Testis (tissue), 3 donors: ENCODE data around the gene SLC4A2. TPM values are rescaled to one million over a fixed set of nuclear protein-coding genes. Genes with fewer than 3 reads are reported as not detected.
"Not testable (repeated sequence)": the region's sequence is repeated elsewhere in the genome, so short reads cannot be mapped to it uniquely, and the experiment has no call there.

Source experiments
- DNase-seq: peaks from one replicate; pipeline ENCODE4 v3.0.0-alpha.2; 2019
- H3K27ac ChIP-seq, 2 donors: fragments of 200-600 bp; sonication (generic); one replicate each; pipeline ENCODE4 v1.5.1; 2019
- H3K27me3 ChIP-seq: fragments of 200-600 bp; sonication (generic); one replicate; pipeline ENCODE4 v1.5.1; 2019
- H3K36me3 ChIP-seq: fragments of 200-600 bp; sonication (generic); one replicate; pipeline ENCODE4 v1.5.1; 2017; ENCODE audit warnings: low read depth; ENCODE audit errors: missing control alignments
- H3K4me1 ChIP-seq: fragments of 200-600 bp; sonication (generic); one replicate; pipeline ENCODE4 v1.5.1; 2019
- H3K4me3 ChIP-seq, 2 donors: fragments of 200-600 bp; sonication (generic); one replicate each; pipeline ENCODE4 v1.5.1; 2017 to 2019
- H3K9me3 ChIP-seq: fragments of 200-600 bp; sonication (generic); one replicate; pipeline ENCODE4 v1.5.1; 2017
- POLR2A ChIP-seq: fragments of 450-650 bp; IDR thresholded peaks from one replicate; pipeline ENCODE4 v1.6.1; 2017; ENCODE audit warnings: antibody characterized with exemption, mild to moderate bottlenecking, moderate library complexity
- WGBS, 2 donors: methylation state at CpG; one replicate each; pipeline ENCODE4 v1.1.5; 2018; 5-methylcytosine and 5-hydroxymethylcytosine counted together
- intact Hi-C: fragments of 100-400 bp; cut with DNase I; formaldehyde crosslinking; loops from one replicate; pipeline ENCODE4 v1.15.1; 2023; ENCODE audit warnings: low total_unique reads
- polyA plus RNA-seq: library from polyadenylated mRNA; stranded (reverse); fragments of 350-450 nt; fragmentation: Illumina TruSeq; extraction: RNeasy Lipid Tissue Mini Kit (QIAGEN cat#74804); gene quantifications from one replicate; pipeline ENCODE4 v1.2.3, GENCODE V29; 2014; ENCODE audit warnings: low read depth, low replicate concordance; ENCODE audit not compliant: insufficient read depth
- total RNA-seq, 2 donors: library from RNA; depleted of rRNA; stranded (reverse); fragments of >200 nt; gene quantifications; one replicate each; pipeline ENCODE4 v1.2.3, GENCODE V29; 2016
- TF ChIP-seq, protein P1 (sequence below), 3 experiments: fragments of 450-650 bp in 2 of 3; fragments of 200-600 bp in 1 of 3; sonication (generic) in 1 of 3; IDR thresholded peaks; one replicate each; pipeline ENCODE4 v1.5.1; 2016 to 2019; ENCODE audit warnings: antibody characterized with exemption in 3 of 3, mild to moderate bottlenecking in 2 of 3, moderate library complexity in 1 of 3

SLC4A2 gene
- total and polyA plus RNA-seq, 3 donors from 2014 or later: 68.9 to 153 (median 147) TPM

DNA sequence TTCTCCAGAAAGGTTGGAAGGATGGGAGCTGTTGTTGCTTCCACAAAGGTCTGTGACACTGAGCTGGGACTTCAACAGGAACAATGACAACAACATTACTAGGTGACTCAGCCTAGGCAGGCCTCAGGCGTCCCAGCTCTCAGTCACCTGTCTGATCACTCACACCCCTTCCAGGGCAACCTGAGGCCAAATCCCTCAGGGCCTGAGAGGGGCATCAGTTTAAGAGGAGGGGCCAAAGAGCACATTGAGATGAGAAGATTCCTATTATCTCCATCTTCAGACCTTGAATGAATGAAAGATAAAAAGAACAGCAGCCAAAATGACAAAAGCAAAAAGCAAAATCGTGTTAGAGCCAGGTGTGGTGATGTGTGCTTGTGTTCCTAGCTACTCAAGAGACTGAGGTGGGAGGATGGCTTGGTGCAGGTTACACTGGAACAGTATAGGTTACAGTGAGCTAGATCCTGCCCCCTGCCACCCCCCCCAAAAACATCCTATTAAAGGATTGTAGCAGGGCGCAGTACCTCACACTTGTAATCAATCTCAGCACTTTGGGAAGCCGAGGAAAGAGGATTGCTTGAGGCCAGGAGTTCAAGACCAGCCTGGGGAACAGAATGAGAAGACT is 34.8 kb upstream of the SLC4A2 start, which contains the start of gene ATG9B:
Gene ATG9B (minus strand): TSS at position 60 of the 622 bp plus-strand sequence. CDS start 71 bp downstream, outside the sequence.
- WGBS, 2 donors: 76 to 78% methylated on average over 4 of the region's 4 CpGs
- Histone ChIP-seq H3K4me1 (peaks cover 7% of the 10 kb centered on the region), H3K9me3 (no peaks in the 10 kb centered on the region), H3K4me3 (no peak within 1 kb of the TSS), H3K27me3 (no peaks in the 10 kb centered on the region), H3K36me3 (no peaks in the 10 kb centered on the region), H3K27ac (no peak within 1 kb of the TSS)
- DNase-seq: no peak
- TF ChIP-seq, protein P1, sequence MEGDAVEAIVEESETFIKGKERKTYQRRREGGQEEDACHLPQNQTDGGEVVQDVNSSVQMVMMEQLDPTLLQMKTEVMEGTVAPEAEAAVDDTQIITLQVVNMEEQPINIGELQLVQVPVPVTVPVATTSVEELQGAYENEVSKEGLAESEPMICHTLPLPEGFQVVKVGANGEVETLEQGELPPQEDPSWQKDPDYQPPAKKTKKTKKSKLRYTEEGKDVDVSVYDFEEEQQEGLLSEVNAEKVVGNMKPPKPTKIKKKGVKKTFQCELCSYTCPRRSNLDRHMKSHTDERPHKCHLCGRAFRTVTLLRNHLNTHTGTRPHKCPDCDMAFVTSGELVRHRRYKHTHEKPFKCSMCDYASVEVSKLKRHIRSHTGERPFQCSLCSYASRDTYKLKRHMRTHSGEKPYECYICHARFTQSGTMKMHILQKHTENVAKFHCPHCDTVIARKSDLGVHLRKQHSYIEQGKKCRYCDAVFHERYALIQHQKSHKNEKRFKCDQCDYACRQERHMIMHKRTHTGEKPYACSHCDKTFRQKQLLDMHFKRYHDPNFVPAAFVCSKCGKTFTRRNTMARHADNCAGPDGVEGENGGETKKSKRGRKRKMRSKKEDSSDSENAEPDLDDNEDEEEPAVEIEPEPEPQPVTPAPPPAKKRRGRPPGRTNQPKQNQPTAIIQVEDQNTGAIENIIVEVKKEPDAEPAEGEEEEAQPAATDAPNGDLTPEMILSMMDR (IDR thresholded peaks at IDR 0.05): no peak
- intact Hi-C loops: no loop called here

DNA sequence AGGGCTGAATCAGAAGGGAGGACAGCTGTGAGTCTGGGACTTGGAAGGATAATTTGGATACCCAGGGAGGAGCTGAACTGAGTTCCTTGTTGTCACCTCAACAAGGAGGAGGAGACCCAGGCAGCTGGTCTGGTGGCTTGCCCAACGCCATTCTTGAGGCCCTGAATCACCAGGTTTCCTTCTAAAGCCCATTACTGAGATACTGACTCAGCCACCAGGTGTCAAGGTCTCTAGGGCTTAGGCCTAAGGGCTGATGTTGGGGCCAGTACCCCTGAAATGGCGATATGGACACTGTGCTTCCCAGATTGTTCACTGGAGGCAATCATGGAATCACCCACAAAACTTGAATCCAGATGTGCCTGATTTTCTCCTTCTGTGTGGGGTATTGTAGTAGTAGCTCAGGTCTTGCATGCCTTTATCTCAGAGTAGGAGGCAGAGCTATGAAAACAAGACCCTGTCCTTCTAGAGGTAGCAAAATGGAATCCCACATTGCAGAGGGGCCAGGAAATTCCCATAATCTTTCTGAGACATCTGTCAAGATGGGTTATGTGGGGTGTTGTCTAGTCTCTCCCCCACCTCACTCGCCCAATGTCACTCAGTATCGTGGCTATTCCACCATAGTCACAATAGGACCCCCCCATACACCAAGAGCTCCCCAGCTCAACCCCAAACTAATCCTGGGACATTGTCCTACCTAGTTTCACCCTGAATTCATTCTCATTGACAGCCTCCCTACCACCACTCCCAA is 33.3 kb upstream of the SLC4A2 start:
- no peak for DNase-seq
- 86 to 95% methylated on average over 4 of the region's 4 CpGs for WGBS, 2 donors
- Histone ChIP-seq H3K4me1 (peaks cover 7% of the 10 kb centered on the region), H3K4me3 (no peak overlapping the region), H3K9me3 (no peaks in the 10 kb centered on the region), H3K36me3 (no peaks in the 10 kb centered on the region), H3K27me3 (no peaks in the 10 kb centered on the region), H3K27ac (no peak overlapping the region)
- intact Hi-C loops: no loop called here
- no peak for TF ChIP-seq POLR2A
- TF ChIP-seq, protein P1 (IDR thresholded peaks at IDR 0.05): no peak

DNA sequence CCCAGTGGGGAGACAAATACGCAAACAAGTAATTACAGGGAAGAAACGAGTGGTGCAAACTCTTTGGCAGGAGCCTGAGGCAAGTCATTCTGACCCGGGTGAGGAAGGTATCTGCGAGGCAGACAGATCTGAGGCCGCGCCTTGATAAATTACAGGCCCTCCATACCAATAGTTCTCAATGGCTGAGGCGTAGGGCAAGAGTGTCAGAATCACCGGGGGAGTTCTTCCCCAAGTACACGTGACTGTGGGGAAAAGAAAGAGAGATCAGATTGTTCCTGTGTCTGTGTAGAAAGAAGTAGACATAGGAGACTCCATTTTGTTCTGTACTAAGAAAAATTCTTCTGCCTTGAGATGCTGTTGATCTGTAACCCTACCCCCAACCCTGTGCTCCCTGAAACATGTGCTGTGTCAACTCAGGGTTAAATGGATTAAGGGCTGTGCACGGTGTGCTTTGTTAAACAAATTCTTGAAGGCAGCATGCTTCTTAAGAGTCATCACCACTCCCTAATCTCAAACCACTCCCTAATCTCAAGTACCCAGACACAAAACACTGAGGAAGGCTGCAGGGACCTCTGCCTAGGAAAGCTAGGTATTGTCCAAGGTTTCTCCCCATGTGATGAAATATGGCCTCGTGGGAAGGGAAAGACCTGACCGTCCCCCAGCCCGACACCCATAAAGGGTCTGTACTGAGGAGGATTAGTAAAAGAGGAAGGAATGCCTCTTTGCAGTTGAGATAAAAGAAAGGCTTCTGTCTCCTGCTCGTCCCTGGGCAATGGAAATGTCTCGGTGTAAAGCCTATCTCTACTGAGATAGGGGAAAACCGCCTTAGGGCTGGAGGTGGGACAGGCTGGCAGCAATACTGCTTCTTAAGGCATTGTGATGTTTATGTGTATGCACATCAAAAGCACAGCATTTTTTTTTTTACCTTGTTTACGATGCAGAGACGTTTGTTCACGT is 32.3 kb upstream of the SLC4A2 start:
- DNase-seq, H3K27me3 ChIP-seq, H3K36me3 ChIP-seq, H3K9me3 ChIP-seq, H3K4me1 ChIP-seq, intact Hi-C loops, H3K27ac ChIP-seq: not testable (repeated sequence)
- 46 to 51% methylated on average over 19 of the region's 19 CpGs for WGBS, 2 donors
- peak overlapping the region in 1 of 2 donors; percentile 64 for H3K4me3 ChIP-seq

DNA sequence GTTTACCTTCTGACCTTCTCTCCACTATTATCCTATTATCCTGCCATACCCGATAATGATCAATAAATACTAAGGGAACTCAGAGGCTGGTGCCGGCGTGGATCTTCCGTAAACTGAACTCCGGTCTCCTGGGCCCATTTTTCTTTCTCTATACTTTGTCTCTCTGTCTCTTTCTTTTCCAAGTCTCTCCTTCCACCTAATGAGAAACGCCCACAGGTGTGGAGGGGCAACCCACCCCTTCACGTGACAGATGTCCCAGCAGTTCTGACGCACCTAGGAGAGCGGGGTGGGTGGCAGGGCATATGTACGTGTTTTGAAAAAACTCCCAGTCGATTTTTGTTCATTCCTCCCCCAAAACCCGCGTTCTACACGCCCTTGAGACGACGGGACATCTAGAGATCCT is 31.7 kb upstream of the SLC4A2 start:
- 12 to 15% methylated on average over 16 of the region's 16 CpGs for WGBS, 2 donors
- intact Hi-C loops: not testable (repeated sequence)

DNA sequence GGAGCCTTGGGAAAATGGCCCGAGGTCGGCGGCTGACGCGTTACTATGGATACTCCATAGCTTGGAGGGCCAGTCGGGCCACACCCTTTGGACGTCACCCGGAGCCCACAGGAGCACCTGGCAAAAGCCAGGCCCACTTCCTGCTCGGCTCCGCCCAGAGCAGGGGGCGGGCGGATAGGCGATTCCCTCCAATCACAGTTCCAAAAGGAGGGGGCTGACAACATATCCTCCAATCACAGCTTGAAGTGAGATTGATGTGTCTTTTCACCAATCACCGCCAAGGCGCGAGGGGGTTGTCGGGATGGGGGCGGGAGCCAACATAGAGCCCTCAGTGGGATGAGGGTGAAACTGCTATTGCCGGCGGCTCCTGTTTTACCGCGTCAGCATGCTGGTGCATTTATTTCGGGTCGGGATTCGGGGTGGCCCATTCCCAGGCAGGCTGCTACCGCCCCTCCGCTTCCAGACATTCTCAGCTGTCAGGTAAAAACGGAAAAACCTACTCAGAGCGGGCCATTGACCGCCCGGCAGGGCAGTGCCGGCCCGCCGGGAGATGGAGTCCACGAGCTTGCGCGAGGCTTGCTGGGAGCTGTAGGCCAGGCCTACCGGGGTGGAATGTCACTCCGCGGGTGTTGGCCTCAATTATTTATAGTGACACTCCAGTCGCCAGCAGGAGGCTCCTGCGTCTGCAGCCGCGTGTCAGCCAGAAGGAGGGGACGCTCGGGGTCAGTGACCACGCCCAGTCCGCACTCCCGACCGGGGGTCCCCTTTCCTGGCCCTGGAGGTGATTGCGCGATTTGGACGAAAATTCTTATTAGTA is 31.1 kb upstream of the SLC4A2 start, which contains the start of gene ABCB8:
Gene ABCB8 (plus strand): TSS at position 320 of the 817 bp plus-strand sequence. CDS start 66 bp downstream, at position 386.
- 0% methylated on average over 20 to 53 of the region's 53 CpGs for WGBS, 2 donors
- peak; percentile 99 for DNase-seq
- Histone ChIP-seq H3K4me3 (peak within 1 kb of the TSS; percentile 64 to 87), H3K4me1 (peaks cover 7% of the 10 kb centered on the region), H3K27ac (peak within 1 kb of the TSS; percentile 66 to 77), H3K36me3 (no peaks in the 10 kb centered on the region), H3K27me3 (no peaks in the 10 kb centered on the region), H3K9me3 (no peaks in the 10 kb centered on the region)
- no peak for TF ChIP-seq POLR2A
- TF ChIP-seq, protein P1 (IDR thresholded peaks at IDR 0.05): peak; percentile 37 to 48 (median 46)
- intact Hi-C loops: no loop called here

More for the DNA sequence above, 31.7 kb upstream of the SLC4A2 start:
- H3K9me3 ChIP-seq, H3K27me3 ChIP-seq, DNase-seq, H3K4me1 ChIP-seq, H3K36me3 ChIP-seq: not testable (repeated sequence)
- peak overlapping the region; percentile 31 to 51 for H3K27ac ChIP-seq
- H3K4me3 ChIP-seq: peak overlapping the region; percentile 64 to 87
